H1 (cell line): Measurements from ENCODE around the gene PLXNA4. TPM values are rescaled to one million over a fixed set of nuclear protein-coding genes. Genes with fewer than 3 reads are reported as not detected.

Experiments
- TAF1 ChIP-seq: IDR thresholded peaks from 2 replicates; pipeline ENCODE4 v1.6.1; 2011; ENCODE audit warnings: mild to moderate bottlenecking, low read depth, low read length
- polyA plus RNA-seq, 7 experiments: library from polyadenylated mRNA; depleted of rRNA in 3 of 7; stranded (reverse) in 5 of 7; unstranded in 2 of 7; fragments of >200 nt in 5 of 7; fragments of 200-250 nt in 2 of 7; gene quantifications; 1 replicate in 5 of 7; 2 replicates in 1 of 7; 4 replicates in 1 of 7; pipeline versions ENCODE4 v1.2.1 to v1.2.3, GENCODE V29; 2011 to 2013; ENCODE audit warnings: missing spikeins in 2 of 7, mixed read lengths in 2 of 7
- total RNA-seq: library from RNA; stranded (reverse); fragmentation: NEBNext Ultra II Directional; extraction: Animal tissue kit (Norgen Biotek cat#: 25700); gene quantifications from 2 replicates; pipeline ENCODE4 v1.2.1, GENCODE V29; 2021
- TF ChIP-seq, protein P1 (sequence below): fragments of 300-600 bp; sonication (generic); IDR thresholded peaks from 2 replicates; pipeline ENCODE4 v1.7.1; 2012; ENCODE audit warnings: low read length, moderate library complexity, mild to moderate bottlenecking, inconsistent platforms; ENCODE audit not compliant: insufficient replicate concordance

PLXNA4 gene
- total and polyA plus RNA-seq, 2 of the 8 experiments (the other 6 are each of a cell fraction or from before 2014, with no cell fraction given) = 0.76 to 0.79 TPM

DNA sequence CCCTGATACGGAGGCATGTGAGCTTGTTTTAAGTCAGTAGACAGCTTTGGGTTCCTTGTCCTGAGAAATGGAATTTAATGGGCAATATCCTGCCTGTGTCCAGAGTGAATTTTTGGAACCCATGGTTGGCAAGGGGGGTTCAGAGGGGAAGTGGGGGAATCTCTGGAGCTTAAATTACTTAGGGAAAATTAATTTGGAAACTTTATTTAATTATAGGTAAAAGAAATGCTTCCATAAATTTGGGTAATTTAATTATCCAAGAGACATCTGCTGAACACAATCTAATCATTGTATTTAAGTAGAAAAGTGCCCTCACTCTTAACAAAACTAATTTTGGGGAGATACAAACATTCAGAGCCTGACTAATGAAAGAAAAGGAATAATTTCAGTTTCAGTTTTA lies 99.7 kb downstream of the PLXNA4 start (continued):
- TF ChIP-seq, protein P1, sequence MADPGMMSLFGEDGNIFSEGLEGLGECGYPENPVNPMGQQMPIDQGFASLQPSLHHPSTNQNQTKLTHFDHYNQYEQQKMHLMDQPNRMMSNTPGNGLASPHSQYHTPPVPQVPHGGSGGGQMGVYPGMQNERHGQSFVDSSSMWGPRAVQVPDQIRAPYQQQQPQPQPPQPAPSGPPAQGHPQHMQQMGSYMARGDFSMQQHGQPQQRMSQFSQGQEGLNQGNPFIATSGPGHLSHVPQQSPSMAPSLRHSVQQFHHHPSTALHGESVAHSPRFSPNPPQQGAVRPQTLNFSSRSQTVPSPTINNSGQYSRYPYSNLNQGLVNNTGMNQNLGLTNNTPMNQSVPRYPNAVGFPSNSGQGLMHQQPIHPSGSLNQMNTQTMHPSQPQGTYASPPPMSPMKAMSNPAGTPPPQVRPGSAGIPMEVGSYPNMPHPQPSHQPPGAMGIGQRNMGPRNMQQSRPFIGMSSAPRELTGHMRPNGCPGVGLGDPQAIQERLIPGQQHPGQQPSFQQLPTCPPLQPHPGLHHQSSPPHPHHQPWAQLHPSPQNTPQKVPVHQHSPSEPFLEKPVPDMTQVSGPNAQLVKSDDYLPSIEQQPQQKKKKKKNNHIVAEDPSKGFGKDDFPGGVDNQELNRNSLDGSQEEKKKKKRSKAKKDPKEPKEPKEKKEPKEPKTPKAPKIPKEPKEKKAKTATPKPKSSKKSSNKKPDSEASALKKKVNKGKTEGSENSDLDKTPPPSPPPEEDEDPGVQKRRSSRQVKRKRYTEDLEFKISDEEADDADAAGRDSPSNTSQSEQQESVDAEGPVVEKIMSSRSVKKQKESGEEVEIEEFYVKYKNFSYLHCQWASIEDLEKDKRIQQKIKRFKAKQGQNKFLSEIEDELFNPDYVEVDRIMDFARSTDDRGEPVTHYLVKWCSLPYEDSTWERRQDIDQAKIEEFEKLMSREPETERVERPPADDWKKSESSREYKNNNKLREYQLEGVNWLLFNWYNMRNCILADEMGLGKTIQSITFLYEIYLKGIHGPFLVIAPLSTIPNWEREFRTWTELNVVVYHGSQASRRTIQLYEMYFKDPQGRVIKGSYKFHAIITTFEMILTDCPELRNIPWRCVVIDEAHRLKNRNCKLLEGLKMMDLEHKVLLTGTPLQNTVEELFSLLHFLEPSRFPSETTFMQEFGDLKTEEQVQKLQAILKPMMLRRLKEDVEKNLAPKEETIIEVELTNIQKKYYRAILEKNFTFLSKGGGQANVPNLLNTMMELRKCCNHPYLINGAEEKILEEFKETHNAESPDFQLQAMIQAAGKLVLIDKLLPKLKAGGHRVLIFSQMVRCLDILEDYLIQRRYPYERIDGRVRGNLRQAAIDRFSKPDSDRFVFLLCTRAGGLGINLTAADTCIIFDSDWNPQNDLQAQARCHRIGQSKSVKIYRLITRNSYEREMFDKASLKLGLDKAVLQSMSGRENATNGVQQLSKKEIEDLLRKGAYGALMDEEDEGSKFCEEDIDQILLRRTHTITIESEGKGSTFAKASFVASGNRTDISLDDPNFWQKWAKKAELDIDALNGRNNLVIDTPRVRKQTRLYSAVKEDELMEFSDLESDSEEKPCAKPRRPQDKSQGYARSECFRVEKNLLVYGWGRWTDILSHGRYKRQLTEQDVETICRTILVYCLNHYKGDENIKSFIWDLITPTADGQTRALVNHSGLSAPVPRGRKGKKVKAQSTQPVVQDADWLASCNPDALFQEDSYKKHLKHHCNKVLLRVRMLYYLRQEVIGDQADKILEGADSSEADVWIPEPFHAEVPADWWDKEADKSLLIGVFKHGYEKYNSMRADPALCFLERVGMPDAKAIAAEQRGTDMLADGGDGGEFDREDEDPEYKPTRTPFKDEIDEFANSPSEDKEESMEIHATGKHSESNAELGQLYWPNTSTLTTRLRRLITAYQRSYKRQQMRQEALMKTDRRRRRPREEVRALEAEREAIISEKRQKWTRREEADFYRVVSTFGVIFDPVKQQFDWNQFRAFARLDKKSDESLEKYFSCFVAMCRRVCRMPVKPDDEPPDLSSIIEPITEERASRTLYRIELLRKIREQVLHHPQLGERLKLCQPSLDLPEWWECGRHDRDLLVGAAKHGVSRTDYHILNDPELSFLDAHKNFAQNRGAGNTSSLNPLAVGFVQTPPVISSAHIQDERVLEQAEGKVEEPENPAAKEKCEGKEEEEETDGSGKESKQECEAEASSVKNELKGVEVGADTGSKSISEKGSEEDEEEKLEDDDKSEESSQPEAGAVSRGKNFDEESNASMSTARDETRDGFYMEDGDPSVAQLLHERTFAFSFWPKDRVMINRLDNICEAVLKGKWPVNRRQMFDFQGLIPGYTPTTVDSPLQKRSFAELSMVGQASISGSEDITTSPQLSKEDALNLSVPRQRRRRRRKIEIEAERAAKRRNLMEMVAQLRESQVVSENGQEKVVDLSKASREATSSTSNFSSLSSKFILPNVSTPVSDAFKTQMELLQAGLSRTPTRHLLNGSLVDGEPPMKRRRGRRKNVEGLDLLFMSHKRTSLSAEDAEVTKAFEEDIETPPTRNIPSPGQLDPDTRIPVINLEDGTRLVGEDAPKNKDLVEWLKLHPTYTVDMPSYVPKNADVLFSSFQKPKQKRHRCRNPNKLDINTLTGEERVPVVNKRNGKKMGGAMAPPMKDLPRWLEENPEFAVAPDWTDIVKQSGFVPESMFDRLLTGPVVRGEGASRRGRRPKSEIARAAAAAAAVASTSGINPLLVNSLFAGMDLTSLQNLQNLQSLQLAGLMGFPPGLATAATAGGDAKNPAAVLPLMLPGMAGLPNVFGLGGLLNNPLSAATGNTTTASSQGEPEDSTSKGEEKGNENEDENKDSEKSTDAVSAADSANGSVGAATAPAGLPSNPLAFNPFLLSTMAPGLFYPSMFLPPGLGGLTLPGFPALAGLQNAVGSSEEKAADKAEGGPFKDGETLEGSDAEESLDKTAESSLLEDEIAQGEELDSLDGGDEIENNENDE = no peak
- no peak for TF ChIP-seq TAF1
